ENCODE measurements around the gene WDR64. TPM values are rescaled to one million over a fixed set of nuclear protein-coding genes. Genes with fewer than 3 reads are reported as not detected.
"Not testable (repeated sequence)": the region's sequence is repeated elsewhere in the genome, so short reads cannot be mapped to it uniquely, and the experiment has no call there.

Gene WDR64
- total RNA-seq, 4 donors from 2014 or later: not detected

GRCh38 chr1:241658081-241658793, 6.2 kb downstream of the WDR64 start:
- Histone ChIP-seq H3K36me3 (no peaks in the 10 kb centered on the region), H3K27ac (no peak overlapping the region), H3K27me3 (no peaks in the 10 kb centered on the region), H3K9me3 (no peaks in the 10 kb centered on the region), H3K4me1 (no peaks in the 10 kb centered on the region), H3K4me3 (no peak overlapping the region)
- TF ChIP-seq, protein P1, sequence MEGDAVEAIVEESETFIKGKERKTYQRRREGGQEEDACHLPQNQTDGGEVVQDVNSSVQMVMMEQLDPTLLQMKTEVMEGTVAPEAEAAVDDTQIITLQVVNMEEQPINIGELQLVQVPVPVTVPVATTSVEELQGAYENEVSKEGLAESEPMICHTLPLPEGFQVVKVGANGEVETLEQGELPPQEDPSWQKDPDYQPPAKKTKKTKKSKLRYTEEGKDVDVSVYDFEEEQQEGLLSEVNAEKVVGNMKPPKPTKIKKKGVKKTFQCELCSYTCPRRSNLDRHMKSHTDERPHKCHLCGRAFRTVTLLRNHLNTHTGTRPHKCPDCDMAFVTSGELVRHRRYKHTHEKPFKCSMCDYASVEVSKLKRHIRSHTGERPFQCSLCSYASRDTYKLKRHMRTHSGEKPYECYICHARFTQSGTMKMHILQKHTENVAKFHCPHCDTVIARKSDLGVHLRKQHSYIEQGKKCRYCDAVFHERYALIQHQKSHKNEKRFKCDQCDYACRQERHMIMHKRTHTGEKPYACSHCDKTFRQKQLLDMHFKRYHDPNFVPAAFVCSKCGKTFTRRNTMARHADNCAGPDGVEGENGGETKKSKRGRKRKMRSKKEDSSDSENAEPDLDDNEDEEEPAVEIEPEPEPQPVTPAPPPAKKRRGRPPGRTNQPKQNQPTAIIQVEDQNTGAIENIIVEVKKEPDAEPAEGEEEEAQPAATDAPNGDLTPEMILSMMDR (IDR thresholded peaks at IDR 0.05): no peak
- TF ChIP-seq EP300 (IDR thresholded peaks at IDR 0.05): no peak
- TF ChIP-seq POLR2A (IDR thresholded peaks at IDR 0.05): no peak
- no peak for TF ChIP-seq POLR2AphosphoS5 (IDR thresholded peaks at IDR 0.05)
- DNase-seq (ENCODE audit: low spot score in 2 of 2): no peak
- WGBS: 87% methylated on average over 3 of the region's 3 CpGs

DNA sequence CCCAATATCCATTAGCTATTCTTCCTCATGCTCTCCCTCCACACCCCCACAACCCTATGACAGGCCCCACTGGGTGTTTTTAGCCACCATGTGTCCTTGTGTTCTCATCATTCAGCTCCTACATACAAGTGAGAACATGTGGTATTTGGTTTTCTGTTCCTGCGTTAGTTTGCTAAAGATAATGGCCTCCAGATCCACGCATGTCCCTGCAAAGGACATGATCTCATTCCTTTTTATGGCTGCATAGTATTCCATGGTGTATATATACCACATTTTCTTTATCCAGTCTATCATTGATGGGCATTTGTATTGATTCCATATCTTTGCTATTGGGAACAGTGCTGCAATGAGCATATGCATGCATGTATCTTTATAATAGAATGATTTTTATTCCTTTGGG, 6.9 kb downstream of the WDR64 start:
- not testable (repeated sequence) for H3K27me3 ChIP-seq; H3K4me1 ChIP-seq; H3K36me3 ChIP-seq; DNase-seq (ENCODE audit: low spot score in 2 of 2); H3K9me3 ChIP-seq; H3K27ac ChIP-seq; H3K4me3 ChIP-seq
- WGBS: 80% methylated on average over 2 of the region's 2 CpGs

GRCh38 chr1:241660424-241660972, 8.4 kb downstream of the WDR64 start:
- Histone ChIP-seq H3K4me1 (no peaks in the 10 kb centered on the region), H3K36me3 (no peaks in the 10 kb centered on the region), H3K4me3 (no peak overlapping the region), H3K27ac (no peak overlapping the region), H3K9me3 (no peaks in the 10 kb centered on the region), H3K27me3 (no peaks in the 10 kb centered on the region)
- DNase-seq (ENCODE audit: low spot score in 2 of 2): no peak
- 70% methylated on average over 5 of the region's 5 CpGs for WGBS
- TF ChIP-seq POLR2A (IDR thresholded peaks at IDR 0.05): no peak
- TF ChIP-seq POLR2AphosphoS5 (IDR thresholded peaks at IDR 0.05): no peak
- TF ChIP-seq, protein P1 (IDR thresholded peaks at IDR 0.05): no peak
- TF ChIP-seq EP300 (IDR thresholded peaks at IDR 0.05): no peak

DNA sequence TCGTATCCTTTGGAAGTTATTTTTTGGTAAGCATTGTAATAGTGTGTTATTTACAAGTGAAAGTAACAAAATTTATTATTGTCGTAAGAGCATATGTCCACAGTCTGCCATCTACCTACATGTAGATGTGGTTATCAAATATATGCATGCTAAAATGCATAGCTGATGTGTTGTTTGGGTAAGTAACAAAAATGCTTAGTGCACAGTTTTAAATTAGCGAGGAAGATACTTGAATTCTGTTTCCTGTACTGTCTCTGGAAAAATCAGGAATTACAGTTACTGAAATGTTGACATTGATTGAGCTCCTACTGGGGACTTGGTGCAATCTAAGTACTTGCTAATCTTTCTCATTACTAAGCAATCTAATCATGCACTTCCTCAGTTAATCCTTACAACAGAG, 14.3 kb downstream of the WDR64 start:
- Histone ChIP-seq H3K4me3 (no peak overlapping the region), H3K9me3 (no peaks in the 10 kb centered on the region), H3K36me3 (no peaks in the 10 kb centered on the region), H3K4me1 (no peaks in the 10 kb centered on the region), H3K27ac (no peak overlapping the region), H3K27me3 (no peaks in the 10 kb centered on the region)
- TF ChIP-seq, protein P1 (IDR thresholded peaks at IDR 0.05): no peak
- TF ChIP-seq POLR2A (IDR thresholded peaks at IDR 0.05): no peak
- 85% methylated on average over 3 of the region's 3 CpGs for WGBS
- no peak for DNase-seq (ENCODE audit: low spot score in 2 of 2)

GRCh38 chr1:241672301-241672700, 20.2 kb downstream of the WDR64 start:
- H3K27ac ChIP-seq: no peak overlapping the region
- TF ChIP-seq POLR2A (IDR thresholded peaks at IDR 0.05): no peak
- no peak for TF ChIP-seq POLR2AphosphoS5 (IDR thresholded peaks at IDR 0.05)
- no peak for TF ChIP-seq EP300 (IDR thresholded peaks at IDR 0.05)
- TF ChIP-seq, protein P1 (IDR thresholded peaks at IDR 0.05): no peak
- H3K27me3 ChIP-seq: no peaks in the 10 kb centered on the region
- no peaks in the 10 kb centered on the region for H3K36me3 ChIP-seq
- no peak overlapping the region for H3K4me3 ChIP-seq
- H3K4me1 ChIP-seq: no peaks in the 10 kb centered on the region
- no peak for DNase-seq (ENCODE audit: low spot score in 2 of 2)
- H3K9me3 ChIP-seq: no peaks in the 10 kb centered on the region
- 92% methylated on average over 1 of the region's 1 CpG for whole genome bisulfite sequencing
